IPS DF 19.7 (cell line): Measurements from ENCODE around the gene TMA7.

ENCODE experiments used
- DNase-seq: peaks from one replicate; pipeline ENCODE4 v3.0.0-alpha.2; 2013; ENCODE audit warnings: low read depth, low spot score

The TMA7 gene

DNA sequence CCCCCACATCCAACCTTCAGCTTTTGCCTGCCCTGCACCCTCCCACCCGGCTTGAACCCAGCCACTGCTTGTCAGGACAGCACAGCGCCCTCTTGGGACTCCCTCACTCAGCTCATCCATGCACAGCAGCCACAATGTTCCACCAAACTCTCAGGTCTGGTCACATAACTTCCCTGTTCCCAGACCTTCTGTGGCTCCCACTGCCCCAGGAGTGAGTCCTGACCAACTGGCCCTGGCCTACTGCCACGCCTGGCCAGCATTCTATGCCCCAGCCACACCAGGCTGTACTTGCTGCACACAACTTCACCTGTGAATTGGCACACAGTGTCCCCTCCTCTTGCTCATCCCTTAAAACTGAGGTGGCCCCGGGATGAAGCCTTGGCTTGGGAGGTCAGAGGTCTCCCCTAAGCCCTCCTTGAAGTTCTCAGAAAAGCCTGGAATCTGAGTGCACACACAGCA lies 31.2 kb upstream of the TMA7 start:
- DNase-seq = no peak

DNA sequence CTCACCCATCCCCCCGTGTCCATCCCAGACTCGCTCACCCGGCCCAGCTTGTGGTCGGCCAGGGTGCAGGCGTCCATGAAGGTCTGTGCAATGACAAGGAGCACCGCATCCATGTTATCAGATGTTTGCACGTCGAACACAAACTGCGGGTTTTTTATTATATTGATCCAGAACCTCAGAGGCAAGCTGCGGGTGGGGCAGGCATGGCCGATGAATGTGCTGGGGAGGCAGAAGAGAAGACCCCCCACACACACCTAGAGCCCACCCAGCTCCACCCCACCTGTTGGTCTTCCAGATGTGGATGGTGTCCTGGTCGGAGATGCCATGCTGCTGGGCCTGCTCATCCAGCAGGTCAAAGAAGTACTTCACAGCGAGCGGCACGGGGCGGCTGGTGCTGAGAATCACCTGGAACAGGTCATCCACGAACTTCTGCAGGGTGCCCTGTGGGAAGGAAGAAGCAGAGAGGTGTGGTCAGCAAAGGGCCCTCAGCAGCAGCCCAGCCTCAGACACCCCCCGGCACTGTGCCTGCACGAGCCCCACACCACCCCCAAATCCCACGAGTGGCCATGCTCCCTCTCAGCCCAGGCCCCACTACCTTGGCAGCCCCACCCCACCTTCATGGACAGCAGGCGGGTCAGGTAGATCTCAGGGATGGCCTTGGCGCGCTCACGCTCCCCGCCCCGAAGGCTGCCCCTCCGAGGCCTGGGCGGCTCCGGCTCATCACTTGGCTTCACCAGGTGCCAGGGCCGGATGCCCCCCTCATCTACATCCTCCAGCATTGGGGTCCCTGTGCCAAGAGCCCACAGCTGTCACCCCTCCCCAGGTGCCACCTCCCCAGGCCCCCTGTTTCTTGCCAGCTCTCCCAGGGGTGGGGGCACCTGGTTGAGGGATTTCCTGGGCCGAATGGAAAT lies 30.5 kb upstream of the TMA7 start:
- DNase-seq = no peak

DNA sequence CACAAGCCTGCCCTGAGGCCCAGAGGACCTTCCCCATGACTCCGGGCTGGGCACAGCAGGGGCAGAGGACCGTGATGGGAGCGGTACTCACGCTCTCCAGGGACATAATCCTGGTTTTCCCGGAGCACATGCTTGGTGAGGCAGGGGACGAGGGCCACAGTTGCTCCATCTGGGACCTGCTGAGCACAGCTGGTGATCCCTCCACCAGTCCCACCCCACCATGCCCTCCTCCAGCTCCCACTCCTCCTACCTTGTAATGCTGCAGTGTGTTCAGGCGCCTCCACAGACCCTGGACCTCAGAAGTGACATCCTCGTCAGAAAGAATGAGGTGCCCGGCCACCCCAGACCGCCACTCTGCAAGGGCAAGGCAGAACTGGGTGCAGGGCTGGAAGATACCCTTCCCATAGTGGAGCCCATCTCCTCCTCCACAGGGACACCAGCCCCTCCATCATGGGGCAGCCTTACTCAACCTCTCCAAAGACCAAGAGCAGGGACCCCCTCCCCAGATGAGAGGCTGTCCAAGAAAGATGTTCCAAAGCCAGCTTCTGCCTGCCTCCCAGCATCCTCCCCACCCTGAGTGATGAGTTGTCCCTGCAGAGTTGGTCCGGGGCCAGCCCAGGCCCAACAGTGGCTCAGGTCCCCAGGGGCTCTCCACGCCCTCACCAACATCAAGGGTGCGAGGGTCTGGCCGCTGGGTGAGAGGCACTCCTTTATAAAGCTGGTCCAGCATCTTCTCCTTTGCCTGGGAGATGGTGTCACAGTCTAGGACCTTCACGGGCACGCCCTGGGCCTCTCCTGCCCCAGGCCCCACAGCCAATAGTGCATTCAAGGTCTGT lies 29.6 kb upstream of the TMA7 start:
- DNase-seq = no peak

DNA sequence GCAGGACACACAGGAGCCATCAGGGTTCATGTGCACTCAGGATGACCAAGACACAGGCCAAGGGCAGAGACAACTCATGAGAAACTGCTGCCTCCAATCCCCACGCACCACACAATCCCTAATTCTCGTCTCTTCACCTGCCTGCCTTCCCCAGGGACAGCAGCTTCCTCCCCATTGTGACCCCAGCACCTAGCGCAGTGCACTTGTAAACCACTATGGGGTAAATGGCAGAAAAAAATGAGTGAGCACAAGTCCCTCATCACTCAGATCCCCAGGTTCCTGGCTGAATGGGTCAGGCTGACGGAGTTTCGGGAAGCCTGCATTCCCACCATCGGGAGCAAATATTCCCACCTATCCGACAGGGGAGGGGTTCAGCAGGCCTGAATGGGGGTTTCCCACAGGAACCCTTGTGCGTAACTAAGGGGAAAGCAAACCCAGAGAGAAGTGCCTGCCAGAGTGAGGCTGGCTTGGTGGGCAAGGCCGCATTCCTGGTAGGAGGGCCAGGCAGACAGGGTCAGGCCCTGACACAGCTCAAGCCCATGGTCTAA lies 28.9 kb upstream of the TMA7 start:
- no peak for DNase-seq

DNA sequence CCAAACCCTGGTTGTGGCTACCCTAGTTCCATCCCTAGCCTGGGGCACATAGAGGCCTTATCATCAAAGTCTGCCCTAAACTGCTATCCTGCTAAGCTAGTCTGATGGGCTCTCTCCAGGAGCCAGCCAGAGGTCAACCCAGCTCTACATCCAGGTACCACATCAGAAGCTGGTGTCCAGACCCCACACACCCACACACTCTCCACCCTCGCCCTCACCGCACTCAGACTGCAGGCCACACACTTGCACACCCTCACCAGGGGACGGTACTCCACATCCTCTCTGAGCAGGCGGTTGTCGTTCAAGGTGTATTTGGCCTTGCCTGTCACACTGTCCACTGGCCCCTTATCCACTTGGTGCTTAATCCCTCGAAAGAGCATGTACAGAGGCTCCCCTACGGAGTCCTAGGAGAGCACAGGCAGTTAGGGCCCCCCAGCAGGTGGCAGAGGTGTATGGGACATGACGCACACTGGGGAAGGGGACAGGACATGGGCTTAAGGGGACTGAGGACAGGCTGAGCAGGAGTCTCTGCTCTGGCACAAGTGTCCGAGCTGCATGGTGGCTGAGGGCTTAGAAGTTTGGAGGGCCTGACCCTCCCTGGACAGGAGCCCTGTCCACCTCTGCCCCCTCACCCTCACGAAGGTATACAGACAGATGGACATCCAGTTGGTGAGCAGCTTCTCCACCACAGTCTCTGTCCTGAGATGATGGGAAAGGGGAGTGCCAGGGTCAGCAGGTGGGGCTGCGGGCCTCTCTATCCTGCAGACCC lies 28.3 kb upstream of the TMA7 start:
- DNase-seq = no peak

DNA sequence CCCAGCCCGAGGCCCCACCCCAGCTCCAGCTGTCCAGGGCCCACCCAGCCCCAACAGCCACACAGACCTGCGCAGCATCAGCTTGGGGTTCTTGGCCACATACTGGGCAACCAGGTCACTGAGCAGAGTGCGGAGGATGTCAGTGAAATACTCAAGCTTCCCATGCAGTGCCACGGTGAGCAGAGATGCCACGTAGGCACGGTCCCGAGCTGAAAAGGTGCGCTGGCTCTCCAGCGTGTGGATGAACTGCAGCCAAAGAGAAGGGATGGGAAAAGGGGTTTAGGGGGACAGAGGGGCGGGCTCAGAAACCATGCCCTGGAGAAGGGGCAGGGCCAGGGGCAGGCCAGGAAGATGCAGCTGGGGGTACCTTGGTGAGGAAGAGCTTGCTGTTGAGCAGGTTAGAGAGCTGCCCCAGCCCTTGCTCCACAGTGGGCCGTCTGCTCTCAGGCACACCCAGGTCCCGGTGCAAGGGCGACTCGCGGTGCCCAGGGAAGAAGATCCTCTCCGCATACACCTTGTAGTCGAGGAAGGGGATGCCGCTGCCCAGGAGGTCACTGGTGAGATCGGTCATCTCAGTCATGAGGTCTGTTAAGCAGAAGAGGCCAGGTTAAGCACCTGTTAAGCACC lies 27.6 kb upstream of the TMA7 start:
- no peak for DNase-seq

DNA sequence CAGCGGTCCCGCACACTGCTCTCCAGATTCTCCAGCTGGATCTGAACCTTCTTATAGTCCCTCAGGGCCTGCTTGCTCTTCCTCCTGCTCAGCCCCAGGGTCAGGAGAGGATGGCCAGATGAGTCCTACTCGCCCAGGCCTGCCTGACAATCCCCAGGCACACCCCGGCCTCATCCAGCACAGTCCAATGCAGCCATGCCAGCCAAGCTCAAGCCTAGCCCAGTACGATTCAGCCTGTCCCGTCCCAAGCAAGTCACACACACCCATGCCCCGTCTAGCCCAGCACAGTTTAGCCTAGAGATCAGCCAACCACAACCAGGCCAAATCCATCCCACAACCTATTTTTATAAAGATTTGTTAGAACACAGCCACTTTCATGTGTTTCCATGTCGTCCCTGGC lies 27.0 kb upstream of the TMA7 start:
- no peak for DNase-seq

DNA sequence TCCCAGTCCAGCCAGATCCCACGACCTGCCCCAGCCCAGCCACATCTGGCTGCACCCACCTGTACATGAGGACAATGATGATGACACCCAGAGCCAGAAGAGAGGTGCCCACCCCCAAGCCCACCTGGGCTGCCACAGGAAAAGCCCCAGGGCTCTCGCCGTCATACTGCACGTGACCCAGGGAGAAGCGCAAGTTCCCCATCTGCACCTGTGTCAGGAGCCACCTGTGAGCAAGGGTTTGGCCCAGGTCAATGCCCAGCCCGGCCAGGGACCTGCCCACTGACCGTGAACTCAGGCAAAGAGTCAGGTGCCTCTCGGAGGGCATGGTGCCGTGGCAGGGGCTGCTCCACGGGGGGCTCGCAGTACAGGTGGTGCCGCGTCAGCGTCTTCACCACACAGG lies 26.4 kb upstream of the TMA7 start:
- no peak for DNase-seq

DNA sequence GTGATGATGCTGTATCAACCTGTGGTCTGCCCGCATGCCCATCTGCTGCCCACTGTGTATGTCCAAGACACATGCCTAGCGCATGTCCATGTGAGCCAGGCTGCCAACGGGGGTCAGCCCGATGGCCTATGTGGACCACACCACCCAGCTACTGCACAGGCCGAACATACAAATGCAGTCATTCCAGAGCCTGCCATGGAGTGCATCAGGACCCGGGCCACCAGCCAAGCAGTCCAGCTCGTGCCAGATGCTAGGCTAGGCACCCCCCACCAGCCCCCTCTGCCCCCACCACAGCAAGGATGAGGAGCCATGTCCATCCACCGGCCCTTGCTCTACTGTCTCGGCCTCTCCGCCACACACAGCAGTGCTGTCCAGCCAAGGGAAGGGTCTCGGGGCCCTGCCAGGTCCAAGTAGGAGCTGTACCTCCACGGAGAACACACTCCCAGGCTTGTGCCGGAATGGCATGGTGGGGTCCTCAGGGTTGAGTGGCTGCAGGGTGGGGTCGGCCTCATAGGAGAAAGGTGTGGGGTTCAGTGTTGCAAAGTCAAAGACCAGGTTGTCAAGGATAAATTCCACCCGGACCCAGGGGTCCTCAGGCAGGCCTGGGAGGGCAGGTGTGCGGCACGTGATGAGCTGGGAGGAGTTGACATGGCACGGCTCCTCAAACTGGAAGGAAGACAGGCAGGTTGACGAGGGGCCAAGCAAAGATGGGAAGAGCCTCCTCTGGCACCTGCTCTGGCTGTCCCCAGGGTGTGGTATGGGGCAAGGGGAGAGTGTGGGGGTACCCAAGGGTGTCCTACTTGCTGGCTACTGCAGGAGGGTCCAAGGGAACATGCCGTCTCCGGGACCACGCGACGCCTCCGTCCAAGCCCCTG lies 25.4 kb upstream of the TMA7 start:
- no peak for DNase-seq

DNA sequence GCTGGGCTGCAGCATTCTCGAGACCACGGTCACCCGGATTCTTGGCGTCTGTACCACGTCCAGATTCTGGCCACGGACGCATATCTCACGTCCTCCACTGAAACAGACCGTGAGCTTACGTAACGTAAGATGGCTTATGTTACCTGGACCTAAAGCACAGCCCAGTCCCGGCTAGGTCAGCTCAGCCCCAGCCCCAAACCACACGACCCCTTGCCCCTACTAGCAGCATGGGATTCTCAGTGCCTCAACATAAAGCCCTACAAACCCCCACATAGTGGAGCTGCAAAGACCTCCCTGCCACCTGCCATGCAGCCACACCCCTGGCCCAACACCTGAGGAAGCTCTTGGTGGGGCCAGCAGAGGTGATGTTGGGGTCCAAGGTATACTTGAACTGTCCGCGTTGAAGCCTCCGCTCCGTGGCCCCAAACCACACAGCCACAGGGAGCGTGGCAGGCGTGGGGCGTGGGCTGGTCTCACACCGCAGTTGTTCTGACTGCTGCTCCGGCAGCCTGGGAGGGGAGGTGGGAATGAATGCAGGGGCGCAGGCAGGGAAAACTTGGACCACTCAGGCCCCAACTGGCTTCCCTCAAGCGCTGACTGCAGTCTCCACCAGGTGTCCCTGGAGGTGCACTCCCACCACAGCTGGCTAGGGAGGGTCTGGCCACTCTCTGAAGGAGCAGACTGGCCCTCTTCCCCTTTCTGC lies 24.7 kb upstream of the TMA7 start:
- DNase-seq = no peak

DNA sequence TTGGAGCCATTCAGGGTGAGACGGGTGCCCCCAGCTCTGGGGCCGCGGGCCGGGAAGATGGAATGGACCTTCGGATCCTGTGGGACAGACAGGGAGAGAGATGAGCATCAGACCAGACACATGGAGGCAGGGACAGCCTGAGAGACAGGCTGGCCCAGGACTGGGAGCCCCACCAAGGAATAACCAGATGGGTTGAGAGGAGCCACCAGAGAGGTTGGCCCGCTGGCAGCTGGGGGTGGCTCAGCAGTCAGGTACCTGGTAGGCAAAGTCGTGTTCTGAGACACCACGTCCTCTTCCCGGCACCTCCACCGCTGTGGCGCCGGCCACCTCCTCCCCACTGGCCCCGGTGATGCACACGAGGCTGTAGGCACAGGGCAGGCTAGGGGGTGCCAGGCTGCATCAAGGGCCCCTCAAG lies 24.0 kb upstream of the TMA7 start:
- no peak for DNase-seq

DNA sequence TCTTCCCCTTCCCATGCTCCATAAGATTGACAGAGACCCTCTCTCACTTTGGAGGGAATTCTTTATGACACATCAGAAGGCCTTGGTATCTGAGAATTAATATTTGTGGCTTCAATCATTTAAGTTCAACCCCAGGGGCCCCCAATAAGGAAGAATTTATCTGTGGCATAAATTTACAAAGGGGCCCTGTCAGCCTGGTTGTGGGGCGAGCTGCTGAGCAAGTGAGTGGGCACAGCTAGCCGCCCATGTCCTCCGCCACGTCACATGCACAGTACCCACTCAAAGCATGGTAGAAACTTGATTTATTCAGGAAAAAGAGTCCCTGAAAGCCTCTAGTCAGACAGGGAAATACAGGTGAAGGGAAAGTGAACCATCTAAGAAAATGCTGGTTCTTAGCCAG lies 23.5 kb upstream of the TMA7 start:
- DNase-seq = no peak

DNA sequence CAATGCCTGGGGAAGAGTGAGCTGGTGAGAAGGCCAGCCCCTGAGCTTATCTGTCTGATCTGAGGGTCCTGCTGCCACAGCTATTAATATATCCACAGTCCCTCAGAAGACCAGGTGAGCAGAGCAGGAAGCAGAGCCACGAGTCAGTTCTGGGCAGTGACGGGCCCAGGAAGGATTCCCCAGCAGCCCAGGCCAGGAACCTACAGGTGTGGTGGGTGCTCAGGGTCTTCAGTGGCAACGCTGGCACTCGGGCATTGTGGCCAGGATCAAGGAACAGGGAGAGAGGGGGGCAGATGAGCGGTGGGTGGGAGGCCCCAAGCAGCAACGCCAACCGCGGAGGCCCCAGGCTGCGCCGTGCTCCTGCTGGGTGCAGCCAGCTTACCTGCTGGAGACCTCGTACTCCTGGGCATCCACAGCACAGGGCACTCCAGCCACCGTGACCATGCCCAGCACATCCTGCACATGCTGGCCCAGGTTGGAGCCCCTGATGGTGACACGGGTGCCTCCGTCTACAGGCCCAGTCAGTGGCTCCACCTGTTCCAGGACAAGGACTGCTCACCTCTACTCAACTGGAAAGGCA lies 22.4 kb upstream of the TMA7 start:
- no peak for DNase-seq

DNA sequence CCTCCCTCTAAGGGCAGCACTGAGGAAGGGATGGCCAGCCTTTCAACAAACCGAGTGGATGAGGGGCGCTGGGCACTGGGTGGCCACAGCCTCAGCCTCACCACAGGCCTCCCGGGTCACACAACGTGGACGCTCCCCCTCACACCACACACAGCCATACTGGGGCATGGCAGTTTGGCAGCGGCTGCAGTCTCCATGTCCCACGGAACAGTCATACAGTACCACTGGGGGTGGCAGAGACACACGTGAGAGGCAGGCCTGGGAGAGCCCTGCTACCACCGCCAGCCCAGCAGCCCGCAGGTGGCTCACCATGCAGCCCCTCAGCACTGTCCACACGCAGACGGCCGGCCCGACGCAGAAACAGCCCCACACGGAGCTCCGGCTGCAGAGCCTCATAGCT lies 21.9 kb upstream of the TMA7 start:
- DNase-seq = no peak

DNA sequence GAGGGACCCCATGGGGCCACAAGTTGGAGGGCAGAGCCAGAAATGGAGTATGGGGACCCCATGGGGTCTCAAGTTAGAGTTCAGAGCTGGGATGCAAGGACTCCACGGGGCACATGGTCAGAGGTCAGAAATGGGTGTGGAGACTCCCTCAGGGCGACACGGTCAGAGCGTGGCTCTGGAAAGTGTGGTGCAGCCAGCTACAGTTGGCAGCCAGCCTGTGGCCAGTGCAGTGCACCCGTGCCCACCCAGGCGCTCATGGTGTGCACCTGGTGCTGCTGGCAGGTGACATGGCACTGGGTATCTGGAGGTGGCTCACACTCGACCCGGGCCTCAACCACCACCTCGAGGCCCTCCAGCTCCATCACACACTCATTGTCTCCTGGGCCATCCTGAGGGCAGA lies 21.4 kb upstream of the TMA7 start:
- no peak for DNase-seq

DNA sequence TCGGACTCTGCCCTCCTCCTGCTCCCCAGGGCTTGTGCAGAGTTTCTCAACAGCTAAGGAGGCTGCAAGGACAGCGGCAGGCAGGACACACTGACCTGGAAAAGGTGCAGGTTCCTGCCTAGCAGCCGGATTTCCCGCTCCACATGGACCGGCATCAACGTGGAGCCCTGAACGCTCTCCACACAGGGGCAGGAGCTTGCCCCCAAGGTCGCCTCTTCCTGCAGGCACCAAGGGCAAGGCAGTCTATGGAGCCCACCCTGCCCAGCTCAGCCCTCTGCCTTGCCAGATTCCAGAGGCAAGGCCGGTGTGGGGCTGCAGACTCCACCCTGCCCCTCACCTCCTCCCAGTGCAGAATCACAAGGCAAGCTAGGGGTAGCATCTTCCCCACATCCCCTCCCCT lies 20.9 kb upstream of the TMA7 start:
- DNase-seq = no peak

DNA sequence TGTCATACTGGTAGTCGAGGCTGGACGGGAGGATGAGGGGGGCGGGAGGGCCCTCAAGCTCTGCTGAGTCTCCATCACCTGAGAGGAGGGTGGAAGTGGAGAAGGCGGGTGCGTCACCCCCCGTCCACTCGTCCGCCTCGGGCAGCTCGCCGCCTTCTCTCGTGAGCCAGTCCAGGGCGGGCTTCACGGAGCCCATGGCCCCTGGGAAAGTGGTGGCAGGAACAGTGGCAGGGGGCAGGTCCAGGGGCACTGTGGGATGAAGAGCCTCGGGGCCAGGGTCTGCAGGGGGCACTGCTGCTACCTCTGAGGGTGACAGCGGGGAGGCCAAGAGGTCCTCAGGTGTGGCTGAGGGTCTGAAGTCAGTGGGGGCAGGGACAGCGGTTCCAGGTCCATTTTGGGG lies 20.5 kb upstream of the TMA7 start:
- no peak for DNase-seq

DNA sequence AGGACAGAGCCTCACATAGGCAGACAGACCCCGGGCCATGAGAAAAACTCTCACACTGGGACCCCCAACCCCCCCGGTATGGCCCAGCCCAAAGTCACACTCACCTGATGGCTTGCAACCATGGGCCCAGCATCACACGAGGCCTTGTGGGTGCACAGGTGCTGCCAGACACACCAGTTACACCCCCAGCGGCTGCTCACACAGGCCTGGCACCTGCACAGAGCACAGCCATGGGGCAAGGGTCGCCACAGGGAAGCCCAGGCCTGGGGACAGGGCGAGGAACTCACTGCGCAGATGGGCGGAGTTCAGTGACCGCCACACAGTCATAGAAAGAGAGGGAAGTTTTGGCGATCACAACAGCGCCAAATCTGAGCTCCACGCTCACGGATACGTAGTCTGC lies 19.5 kb upstream of the TMA7 start:
- DNase-seq = no peak

DNA sequence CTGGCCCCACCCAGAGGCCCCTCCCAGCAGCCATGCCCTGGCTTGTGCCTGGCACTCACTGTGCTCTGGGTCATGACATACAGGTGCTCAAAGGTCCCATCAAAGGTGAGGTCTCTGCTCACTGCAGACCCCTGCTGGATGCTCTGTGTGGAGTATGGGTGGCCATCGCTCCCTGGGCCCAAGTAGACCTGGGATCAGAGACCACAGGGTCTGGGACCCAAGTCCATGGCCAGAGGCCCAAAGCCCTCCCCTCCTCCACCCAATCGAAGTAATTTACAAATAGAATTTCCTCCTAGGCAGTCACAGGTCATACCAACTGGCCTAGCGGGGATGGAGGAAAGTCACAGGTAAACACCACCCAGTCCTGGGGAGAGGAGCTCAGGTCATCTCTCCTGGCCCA lies 17.8 kb upstream of the TMA7 start:
- no peak for DNase-seq
